GM19468 (cell line): ENCODE data around the gene CNP.
"Not testable (repeated sequence)": the region's sequence is repeated elsewhere in the genome, so short reads cannot be mapped to it uniquely, and the experiment has no call there.

Source experiments
- ATAC-seq: cut with Tn5 transposase; IDR thresholded peaks from one replicate; pipeline ENCODE4 v1.9.1; 2021; ENCODE audit warnings: mild to moderate bottlenecking, moderate library complexity, moderate number of reproducible peaks; ENCODE audit not compliant: unreplicated experiment; ENCODE audit errors: extremely low read depth

Gene CNP

GRCh38 chr17:41966463-41967140 is at the start of gene CNP:
Gene CNP (plus strand): TSS chr17:41966795. CDS start chr17:41966885, 90 bp downstream.
- peak; percentile 55 for ATAC-seq

DNA sequence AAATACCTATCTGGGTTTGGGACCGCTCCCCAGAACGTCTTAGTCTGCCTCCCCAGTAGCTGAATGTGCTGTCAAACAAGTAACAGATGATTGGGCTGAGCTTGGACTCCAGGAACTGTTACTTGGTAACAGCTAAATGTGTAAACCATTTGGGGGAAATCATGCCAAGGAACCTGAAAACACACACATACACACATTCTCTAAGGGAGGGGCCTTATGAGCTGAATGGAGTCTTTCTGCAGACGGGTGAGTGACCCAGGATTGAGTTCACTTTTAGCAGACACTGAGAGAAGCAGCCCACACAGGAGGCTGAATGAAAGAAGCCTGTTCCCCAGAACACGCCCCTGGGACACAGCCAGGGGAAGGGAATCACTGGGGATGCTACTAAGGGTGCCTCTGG is 49.4 kb upstream of the CNP start:
- ATAC-seq: no peak

DNA sequence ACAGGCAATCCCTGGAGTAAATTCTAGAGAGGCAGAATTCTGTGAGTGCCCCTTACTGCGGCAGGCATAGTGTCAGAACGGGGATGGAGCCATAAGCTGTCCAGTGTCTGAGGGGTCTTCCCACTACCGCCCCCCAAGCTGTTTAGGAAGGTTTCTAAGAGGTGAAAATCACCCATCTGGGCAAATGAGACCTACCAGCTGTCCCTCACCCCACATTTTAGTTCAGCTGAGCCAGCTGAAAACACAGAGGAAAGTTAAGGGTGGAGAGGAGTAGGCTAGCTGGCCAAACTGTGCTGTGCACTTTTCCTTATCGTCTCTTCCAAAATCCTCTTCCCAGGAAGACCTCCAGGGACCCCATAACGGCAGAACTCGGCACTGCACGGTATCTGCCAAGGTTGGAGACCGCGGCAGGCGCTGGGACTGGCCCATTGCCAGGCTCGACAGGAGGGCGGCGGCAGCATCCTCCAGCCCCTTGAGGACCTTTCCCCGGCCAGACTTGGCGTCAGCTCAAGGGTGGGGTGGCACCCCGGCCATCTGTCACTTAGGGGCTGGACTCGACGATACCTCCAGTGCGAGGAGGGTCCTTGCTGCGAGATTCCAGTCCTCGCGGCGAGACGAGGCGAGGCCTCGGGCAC is 48.8 kb upstream of the CNP start:
- no peak for ATAC-seq

GRCh38 chr17:41918314-41919164 is 48.1 kb upstream of the CNP start, which contains the start of gene ACLY:
Gene ACLY (minus strand): TSS chr17:41918951. CDS start chr17:41913873, 5,078 bp downstream.
- ATAC-seq: peak; percentile 81

DNA sequence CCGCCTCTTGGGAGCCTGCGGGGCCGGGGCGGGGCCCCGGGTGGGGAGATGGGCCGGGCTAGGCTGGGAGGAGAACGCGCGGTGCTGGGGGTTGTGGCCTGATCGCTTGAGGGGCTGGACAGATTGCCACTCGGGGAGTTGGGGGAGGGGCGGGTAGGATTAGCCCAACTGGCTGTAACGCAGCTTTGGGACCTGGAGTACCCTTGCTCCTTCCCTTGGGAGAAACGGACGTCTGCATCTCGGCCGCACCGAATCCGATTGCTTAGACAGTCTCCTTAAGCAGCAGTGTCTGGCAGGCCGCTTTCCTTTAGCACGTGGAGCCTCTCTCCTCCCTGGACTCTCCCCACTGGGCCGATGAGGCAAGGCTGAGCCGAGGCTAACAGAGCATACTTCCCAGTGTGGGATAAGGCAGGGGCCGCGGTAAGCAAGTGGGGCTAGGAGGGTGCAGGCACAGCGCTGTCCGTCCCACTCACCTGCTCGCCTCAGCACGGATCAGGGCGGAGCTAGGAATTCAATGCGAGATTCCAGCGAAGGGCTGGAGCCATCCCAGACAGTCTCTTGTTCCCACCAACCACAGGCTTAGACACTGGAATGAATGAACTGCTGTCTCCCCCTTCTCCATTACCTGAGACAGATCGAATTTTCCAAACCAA is 47.3 kb upstream of the CNP start:
- no peak for ATAC-seq

DNA sequence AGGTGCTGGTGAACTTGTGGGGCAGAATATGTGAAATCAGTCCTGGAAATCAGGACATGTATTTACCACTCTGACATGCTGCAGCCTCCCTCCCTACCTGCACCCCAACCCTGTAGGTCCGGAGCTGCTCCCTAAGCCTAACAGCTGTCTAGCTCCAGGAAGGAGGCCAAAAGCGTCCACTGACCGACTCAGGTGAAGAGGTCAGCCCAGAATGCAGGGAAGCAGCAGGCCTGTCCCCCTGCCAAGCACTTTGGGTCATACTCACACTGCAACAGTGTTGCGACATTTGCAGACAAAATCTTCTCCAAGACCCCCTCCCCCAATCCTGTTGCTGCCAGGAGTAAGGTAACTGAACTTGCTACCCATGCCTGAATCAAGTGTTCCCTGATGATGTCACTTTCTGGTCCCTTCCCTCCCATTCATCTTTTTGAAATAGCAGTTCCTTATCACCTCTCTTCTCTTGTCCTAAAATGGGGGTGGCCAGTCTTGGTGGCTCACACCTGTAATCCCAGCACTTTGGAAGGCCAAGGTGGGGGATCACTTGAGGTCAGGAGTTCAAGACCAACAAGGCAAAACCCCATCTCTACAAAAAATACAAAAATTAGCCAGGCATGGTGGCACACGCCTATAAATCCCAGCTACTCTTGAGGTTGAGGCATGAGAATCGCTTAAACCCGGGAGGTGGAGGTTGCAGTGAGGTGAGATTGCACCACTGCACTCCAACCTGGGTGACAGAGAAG is 46.6 kb upstream of the CNP start:
- ATAC-seq: no peak

DNA sequence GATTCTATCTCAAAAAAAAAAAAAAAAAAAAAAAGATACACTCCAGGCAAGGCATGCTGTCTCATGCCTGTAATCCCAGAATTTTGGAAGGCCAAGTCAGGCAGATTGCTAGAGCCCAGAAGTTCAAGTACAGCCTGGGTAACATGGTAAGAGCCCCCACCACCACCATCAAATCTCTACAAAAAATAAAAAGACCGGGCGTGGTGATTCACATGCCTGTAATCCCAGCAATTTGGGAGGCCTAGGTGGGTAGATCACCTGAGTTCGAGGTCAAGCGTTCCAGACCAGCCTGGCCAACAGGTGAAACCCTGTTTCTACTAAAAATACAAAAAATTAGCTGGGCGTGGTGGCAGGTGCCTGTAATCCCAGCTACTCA is 46.0 kb upstream of the CNP start:
- ATAC-seq: no peak

GRCh38 chr17:41925991-41926590 is 40.5 kb upstream of the CNP start:
- no peak for ATAC-seq

DNA sequence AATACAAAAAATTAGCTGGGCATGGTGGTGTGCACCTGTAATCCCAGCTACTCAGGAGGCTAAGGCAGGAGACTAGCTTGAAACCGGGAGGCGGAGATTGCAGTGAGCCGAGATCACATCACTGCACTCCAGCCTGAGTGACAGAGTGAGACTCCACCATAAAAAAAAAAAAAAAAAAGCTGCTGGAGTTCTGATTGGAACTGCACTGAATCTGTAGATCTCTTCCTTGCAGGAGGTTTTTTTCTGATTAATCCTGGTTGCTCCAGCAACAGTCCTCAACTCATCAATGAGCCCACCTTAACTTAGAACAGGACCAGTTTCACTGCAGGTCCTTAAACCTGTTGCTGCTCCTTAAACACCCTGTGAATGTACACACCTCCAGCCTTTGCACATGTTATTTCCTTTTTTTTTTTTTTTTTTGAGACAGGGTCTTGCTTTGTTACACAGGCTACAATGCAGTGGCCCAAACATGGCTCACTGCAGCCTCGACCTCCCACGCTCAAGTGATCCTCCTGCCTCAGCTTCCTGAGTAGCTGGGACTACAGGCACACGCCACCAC is 37.8 kb upstream of the CNP start:
- ATAC-seq: no peak

- ATAC-seq: no peak
These were observed 36.4 kb upstream of the CNP start, which contains the start of gene ODAD4 for GRCh38 chr17:41930009-41930832. Gene ODAD4 (plus strand): TSS chr17:41930617. CDS start chr17:41930724, 107 bp downstream.

- not testable (repeated sequence) for ATAC-seq
These were observed 35.8 kb upstream of the CNP start for GRCh38 chr17:41930833-41931156.

- not testable (repeated sequence) for ATAC-seq
These were observed 34.9 kb upstream of the CNP start for GRCh38 chr17:41931715-41932114.

- no peak for ATAC-seq
These were observed 33.7 kb upstream of the CNP start for GRCh38 chr17:41932816-41933389.

DNA sequence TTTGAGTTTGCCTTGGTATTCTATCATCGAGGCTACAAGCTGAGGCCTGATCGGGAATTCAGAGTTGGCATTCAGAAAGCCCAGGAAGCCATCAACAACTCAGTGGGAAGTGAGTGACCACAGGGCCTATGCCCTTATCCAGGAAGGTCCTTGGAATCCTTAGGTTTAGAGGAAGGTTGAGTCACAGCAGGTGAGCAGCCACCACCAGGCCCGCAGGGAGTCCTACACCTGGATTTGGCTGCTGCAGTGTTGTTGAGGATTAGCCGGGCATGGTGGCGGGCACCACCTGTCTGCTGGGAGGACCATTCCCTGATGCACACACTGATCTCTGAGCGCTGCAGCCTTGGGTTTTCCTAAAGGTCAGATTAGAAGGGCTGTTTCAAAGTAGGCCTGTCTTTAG is 31.0 kb upstream of the CNP start:
- ATAC-seq: no peak

DNA sequence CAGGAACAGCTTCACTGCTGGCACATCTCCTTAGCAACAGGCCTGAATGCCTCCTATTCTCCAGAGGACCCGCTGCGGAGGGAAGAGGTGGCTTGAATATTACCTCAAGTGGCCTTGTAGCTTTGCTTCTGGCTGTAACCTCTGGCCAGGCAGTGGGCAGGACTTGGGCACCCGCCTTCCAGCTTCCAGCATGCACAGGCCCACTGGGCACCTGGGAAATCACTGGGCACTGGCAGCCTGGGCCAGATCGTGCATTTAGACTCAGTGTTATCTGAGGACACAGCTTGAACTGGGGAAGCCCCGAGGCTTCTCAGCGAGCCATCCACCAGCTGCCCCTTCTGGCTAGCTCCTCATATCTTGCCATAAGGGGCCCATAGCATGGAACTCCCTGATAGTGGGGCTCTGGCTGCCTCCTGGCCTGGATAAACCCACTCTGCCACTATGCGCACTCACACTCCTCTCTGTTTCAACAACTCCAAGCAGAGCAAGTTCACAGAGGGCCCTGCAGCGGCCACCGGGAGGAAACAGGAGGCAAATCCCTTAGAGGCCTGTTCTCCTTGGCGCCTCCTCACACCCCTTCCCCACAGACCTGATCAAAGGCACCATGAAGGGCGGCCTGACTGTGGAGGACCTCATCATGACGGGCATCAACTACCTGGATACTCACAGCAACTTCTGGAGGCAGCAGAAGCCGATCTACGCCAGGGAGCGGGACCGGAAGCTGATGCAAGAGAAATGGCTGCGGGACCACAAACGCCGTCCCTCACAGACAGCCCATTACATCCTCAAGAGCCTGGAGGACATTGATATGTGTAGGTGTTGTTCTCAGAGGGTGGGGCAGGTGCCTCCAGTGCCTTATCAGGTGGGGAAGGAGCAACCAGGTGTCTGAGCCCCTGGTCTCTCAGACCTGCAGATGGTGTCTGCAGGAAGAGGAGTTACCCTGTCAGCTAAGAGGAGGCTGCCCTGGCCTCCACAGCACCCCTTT is 28.3 kb upstream of the CNP start:
- ATAC-seq: no peak

DNA sequence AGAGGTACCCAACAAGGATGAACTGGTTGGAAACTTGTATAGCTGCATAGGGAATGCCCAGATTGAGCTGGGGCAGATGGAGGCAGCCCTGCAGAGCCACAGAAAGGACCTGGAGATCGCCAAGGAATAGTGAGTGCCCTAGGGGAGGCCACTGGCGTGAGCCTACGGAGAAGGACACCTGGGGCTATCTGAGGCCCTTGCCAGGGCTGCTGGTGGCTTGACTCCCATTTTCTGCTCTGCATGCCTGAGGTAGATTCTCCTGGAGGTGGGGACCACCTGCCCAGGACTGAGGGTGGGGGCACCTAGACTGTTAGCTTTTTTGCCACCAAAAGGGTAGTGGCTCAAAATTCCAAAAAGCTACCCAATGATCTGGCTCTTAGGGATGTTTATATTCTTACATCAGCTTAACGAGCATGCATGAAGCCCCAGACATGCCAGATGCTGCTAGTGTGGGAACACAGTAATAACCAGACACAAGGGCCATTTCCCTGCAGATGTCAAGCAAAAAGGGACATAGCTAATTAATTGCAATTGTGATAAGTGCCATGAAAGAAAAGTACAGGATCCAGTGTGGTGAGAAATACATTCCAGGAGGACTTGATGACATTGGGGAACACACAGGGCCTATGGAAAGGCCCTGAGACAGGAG is 27.4 kb upstream of the CNP start:
- ATAC-seq: no peak
